K562 (cell line): ENCODE measurements around the gene PLEKHG4B. TPM values are rescaled to one million over a fixed set of nuclear protein-coding genes. Genes with fewer than 3 reads are reported as not detected.
A peak's percentile ranks its signal among the peaks of the same experiment; 100 is the strongest.

Experiments used
- ATAC-seq: fragments of 200-7000 bp; cut with Tn5 transposase; 3 replicates; pipeline ENCODE4 v1.9.1; 2020; ENCODE audit warnings: moderate library complexity
- BruUV-seq: library from RNA; stranded (reverse); fragments of 400-500 nt; replicated peaks from 2 replicates; lab custom pipeline; 2021; lab: Mats Ljungman, UMichigan
- CTCF ChIA-PET: fragments of 300-600 bp; formaldehyde crosslinking; extraction: SDS; loops from one replicate; lab custom pipeline; 2021; ENCODE audit warnings: low intra/inter-chr PET ratio; lab: Yijun Ruan, JAX
- POLR2A ChIA-PET: fragments of 300-600, 350-650 bp; sonication (Branson Sonifier 250); formaldehyde crosslinking; extraction: SDS; loops from one replicate; lab custom pipeline; 2021; ENCODE audit warnings: antibody characterized with exemption, inconsistent platforms; lab: Yijun Ruan, JAX
- DNase-seq, 4 experiments: peaks; one replicate each; pipeline versions ENCODE4 v3.0.0 to v3.0.0-alpha.2; 2011 to 2018; ENCODE audit warnings: low spot score in 3 of 4, mixed read lengths in 3 of 4; ENCODE audit errors: extremely low read depth in 1 of 4
- FAIRE-seq: peaks from 2 replicates; lab custom pipeline; 2011; peaks lifted over from hg19 to GRCh38; lab: Jason Lieb, UNC
- H2AFZ ChIP-seq: 2 replicates; pipeline ENCODE4 v1.6.0; 2011; ENCODE audit warnings: low read depth, low read length, control low read depth, inconsistent platforms
- H3K27ac ChIP-seq: fragments of 200-600 bp; 3 replicates; pipeline ENCODE4 v1.8.0; 2011; ENCODE audit warnings: low read depth, mild to moderate bottlenecking, control low read depth, inconsistent platforms, low read length, moderate library complexity, mixed read lengths; ENCODE audit errors: extremely low read depth
- H3K27me3 ChIP-seq, 2 experiments: fragments of 300-600 bp in 1 of 2; 2 replicates in 1 of 2; 3 replicates in 1 of 2; pipeline versions ENCODE4 v1.6.0 to v1.8.0; 2011; ENCODE audit warnings: inconsistent platforms in 2 of 2, low read length in 2 of 2, mild to moderate bottlenecking in 1 of 2, mixed read lengths in 1 of 2, moderate library complexity in 1 of 2; ENCODE audit not compliant: control insufficient read depth in 2 of 2, insufficient read depth in 2 of 2
- H3K36me3 ChIP-seq: fragments of 300-600 bp; 3 replicates; pipeline ENCODE4 v1.8.0; 2011; ENCODE audit warnings: mild to moderate bottlenecking, low read length, inconsistent platforms; ENCODE audit not compliant: control insufficient read depth, insufficient read depth
- H3K4me1 ChIP-seq, 2 experiments: fragments of 200-600 bp in 1 of 2; replicated peaks in 1 of 2; 2 replicates in 1 of 2; 3 replicates in 1 of 2; pipeline versions ENCODE4 v1.5.1 to v1.8.0; 2011; ENCODE audit warnings: inconsistent platforms in 2 of 2, low read length in 2 of 2, mild to moderate bottlenecking in 1 of 2, mixed read lengths in 1 of 2, moderate library complexity in 1 of 2; ENCODE audit not compliant: control insufficient read depth in 2 of 2, insufficient read depth in 2 of 2
- H3K4me2 ChIP-seq: 2 replicates; pipeline ENCODE4 v1.6.1; 2011; ENCODE audit warnings: low read length, control low read depth, inconsistent platforms, mixed read lengths; ENCODE audit not compliant: insufficient read depth
- H3K4me3 ChIP-seq: fragments of 200-600 bp; sonication (generic), shearing (Covaris generic); 2 replicates; pipeline ENCODE4 v1.5.1; 2016; ENCODE audit warnings: control low read depth, inconsistent platforms
- H3K79me2 ChIP-seq: fragments of 200-600 bp; 3 replicates; pipeline ENCODE4 v1.8.0; 2011; ENCODE audit warnings: low read length, inconsistent platforms; ENCODE audit not compliant: control insufficient read depth, insufficient read depth
- H3K9ac ChIP-seq, 2 experiments: 2 replicates each; pipeline versions ENCODE4 v1.6.0 to v1.6.1; 2011; ENCODE audit warnings: low read depth in 2 of 2, low read length in 2 of 2, control low read depth in 1 of 2, inconsistent platforms in 1 of 2, mild to moderate bottlenecking in 1 of 2, mixed read lengths in 1 of 2; ENCODE audit not compliant: insufficient read depth in 1 of 2
- H3K9me1 ChIP-seq: one replicate; pipeline ENCODE4 v1.6.0; 2011; ENCODE audit warnings: inconsistent platforms, mild to moderate bottlenecking, low read length, moderate library complexity; ENCODE audit not compliant: control insufficient read depth, insufficient read depth
- H3K9me3 ChIP-seq: replicated peaks from 2 replicates; pipeline ENCODE4 v1.5.1; 2011; ENCODE audit warnings: low read depth, low read length, inconsistent platforms; ENCODE audit not compliant: control insufficient read depth, insufficient read depth
- H4K20me1 ChIP-seq: replicated peaks from 2 replicates; pipeline ENCODE4 v1.6.1; 2011; ENCODE audit warnings: low read length, inconsistent platforms, mixed read lengths; ENCODE audit not compliant: control insufficient read depth, insufficient read depth
- SLC30A9 ChIP-seq: fragments of 250-450 bp; sonication (Bioruptor Pico); IDR thresholded peaks from 2 replicates; pipeline ENCODE4 v1.8.0; 2022; ENCODE audit warnings: mild to moderate bottlenecking, moderate library complexity
- ZBTB9 ChIP-seq: fragments of 450-650 bp; formaldehyde crosslinking; IDR thresholded peaks from 2 replicates; pipeline ENCODE4 v1.4.0; 2020; ENCODE audit warnings: mild to moderate bottlenecking, moderate library complexity
- WGBS: fragments of 100-300 bp; shearing (Covaris generic); methylation state at CpG from one replicate; pipeline ENCODE4 v1.1.6; 2016; ENCODE audit warnings: low coverage, mixed read lengths; ENCODE audit not compliant: insufficient coverage; ENCODE audit errors: missing lambda C conversion rate; 5-methylcytosine and 5-hydroxymethylcytosine counted together
- in situ Hi-C: fragments of 300-500 bp; cut with MboI; formaldehyde crosslinking; loops from 4 replicates; pipeline ENCODE4 v1.15.0; 2018; ENCODE audit warnings: inconsistent platforms, mixed read lengths
- intact Hi-C: fragments of 100-400 bp; cut with micrococcal nuclease; formaldehyde crosslinking; loops from 2 replicates; pipeline ENCODE4 v1.14.2; 2022
- polyA plus RNA-seq, 8 experiments: library from polyadenylated mRNA; depleted of rRNA in 4 of 8; stranded (reverse) in 5 of 8; unstranded in 3 of 8; fragments of >200 nt; fragmentation: Nextera tagmentation in 2 of 8; fragmentation: Illumina TruSeq in 1 of 8; extraction: Ambion mirVana in 2 of 8; extraction: Trizol in 1 of 8; gene quantifications; 2 replicates each; pipeline versions ENCODE4 v1.2.1 to v1.2.3, GENCODE V29; 2011 to 2014; ENCODE audit warnings: inconsistent platforms in 1 of 8, missing spikeins in 1 of 8
- total RNA-seq, 7 experiments: library from RNA; depleted of rRNA in 6 of 7; stranded (reverse); fragments of >200 nt in 6 of 7; fragmentation: Illumina TruSeq in 2 of 7; extraction: Trizol in 2 of 7; gene quantifications; 2 replicates each; pipeline versions ENCODE4 v1.2.1 to v1.2.3, GENCODE V29; 2011 to 2021; ENCODE audit warnings: low replicate concordance in 1 of 7

The PLEKHG4B gene
- total and polyA plus RNA-seq, 9 of the 15 experiments (the other 6 are each of a cell fraction or from before 2014, with no cell fraction given): 0.02 TPM; not detected in 8

GRCh38 chr5:199197-199949 is 107.4 kb downstream of the PLEKHG4B start:
- ChIA-PET CTCF (no interaction called here), POLR2A (interaction anchor here (0.9 to 1.0 kb wide), 2 partner anchors 8 to 10 kb away, joined by 3 to 5 read pairs; partner anchors contain the start of gene LRRC14B)
- BruUV-seq: no TSS peak
- Histone ChIP-seq H2AFZ (no peak overlapping the region), H3K9me3 (no peaks in the 10 kb centered on the region), H4K20me1 (no peaks in the 10 kb centered on the region; the same call in 1 of the 2 replicates), H3K4me1 (peaks cover 2 to 37% of the 10 kb centered on the region in 2 experiments; a peak in 3 of 5 replicates), H3K27me3 (peaks cover 3 to 7% of the 10 kb centered on the region in 2 experiments; a peak in 3 of 5 replicates), H3K9me1 (no peaks in the 10 kb centered on the region), H3K9ac (no peak overlapping the region), H3K4me3 (no peak overlapping the region)
- FAIRE-seq: no peak
- TF ChIP-seq SLC30A9 (CRISPR knock-in tag): no peak
- TF ChIP-seq ZBTB9 (CRISPR knock-in tag): peak; percentile 97
- TF ChIP-seq, all 486 proteins: peak for 1
- ATAC-seq (no peak), DNase-seq (no peak)
- intact Hi-C loops: no loop called here
- WGBS: 70% methylated on average over 14 of the region's 16 CpGs
- Histone ChIP-seq H3K36me3 (peaks cover 11% of the 10 kb centered on the region), H3K27ac (no peak overlapping the region), H3K4me2 (no peak overlapping the region), H3K79me2 (no peaks in the 10 kb centered on the region)
- in situ Hi-C loops: no loop called here
